ENCODE results near the gene DOHH. TPM values are rescaled to one million over a fixed set of nuclear protein-coding genes. Genes with fewer than 3 reads are reported as not detected.

The DOHH gene
- total RNA-seq (2011; cell fraction: chromatin; rRNA removed; ENCODE audit: low replicate concordance) = 1.7 and 7.3 TPM in 2 replicates
- 15.4 and 16.5 TPM in 2 replicates for total RNA-seq (2011; cell fraction: nucleolus; rRNA removed)
- 6.7 and 6.9 TPM in 2 replicates for total RNA-seq (2011; cell fraction: nucleoplasm; rRNA removed)
- total RNA-seq (2014; rRNA removed) = 47.2 and 58.7 TPM in 2 replicates
- total RNA-seq (2014; rRNA removed; fragmentation: Illumina TruSeq; extraction: Trizol) = 1.1 and 1.8 TPM in 2 replicates
- 10.4 and 10.6 TPM in 2 replicates for total RNA-seq (2015; rRNA removed; fragmentation: Illumina TruSeq; extraction: Trizol)
- 21.4 and 31.0 TPM in 2 replicates for total RNA-seq (2021)
- polyA plus RNA-seq (2011; rRNA removed) = 5.1 and 6.3 TPM in 2 replicates
- 7.6 and 28.6 TPM in 2 replicates for polyA plus RNA-seq (2011; cell fraction: cytosol; rRNA removed)
- polyA plus RNA-seq (2011; cell fraction: nucleus; rRNA removed) = 4.8 and 12.7 TPM in 2 replicates
- polyA plus RNA-seq (2012) = 15.9 and 28.3 TPM in 2 replicates
- 1.2 and 8.2 TPM in 2 replicates for polyA plus RNA-seq (2014; fragmentation: Illumina TruSeq; extraction: Trizol)
- under 1 TPM; 0.14 to 0.15 TPM for polyA plus RNA-seq (2014; fragmentation: Nextera tagmentation; extraction: Ambion mirVana)
- polyA plus RNA-seq (2014; rRNA removed) = 31.2 and 32.8 TPM in 2 replicates
- polyA minus RNA-seq (2011; rRNA and poly(A)+ RNA removed) = 1.1 and 2.0 TPM in 2 replicates
- 10.9 and 15.2 TPM in 2 replicates for polyA minus RNA-seq (2011; cell fraction: cytosol; rRNA and poly(A)+ RNA removed)
- polyA minus RNA-seq (2011; cell fraction: nucleus; rRNA and poly(A)+ RNA removed) = 5.5 and 6.3 TPM in 2 replicates
- percentile 73 among the genes with signal in this experiment for Bru-seq, nascent RNA
- percentile 61 among the genes with signal in this experiment for BruChase-seq, experiment 1, labeled RNA remaining after a 2-hour chase
- percentile 64 among the genes with signal in this experiment for BruChase-seq, experiment 2, labeled RNA remaining after a 6-hour chase
- long read RNA-seq, experiment 1, transcript DOHH-201 (5 exons, 2,031 nt) = major isoform, 271 of 362 reads
- long read RNA-seq, experiment 1, partial matches to known transcripts = 72 of 362 reads
- long read RNA-seq, experiment 1, other reads (novel, unspliced or antisense) = 19 of 362 reads
- long read RNA-seq, experiment 2, transcript DOHH-201 (5 exons, 2,031 nt) = major isoform, 37 of 52 reads
- long read RNA-seq, experiment 2, partial matches to known transcripts = 8 of 52 reads
- long read RNA-seq, experiment 2, other reads (novel, unspliced or antisense) = 7 of 52 reads
- long read RNA-seq, experiment 3, transcript DOHH-201 (5 exons, 2,031 nt) = major isoform, 86 of 98 reads
- long read RNA-seq, experiment 3, partial matches to known transcripts = 4 of 98 reads
- long read RNA-seq, experiment 3, other reads (novel, unspliced or antisense) = 8 of 98 reads

GRCh38 chr19:3500429-3501101 lies at the start of gene DOHH:
Gene DOHH (minus strand): TSS chr19:3500674. CDS start chr19:3496814, 3,860 bp downstream.
- H3K9ac ChIP-seq (ENCODE audit: insufficient read depth in 1 of 2, low read depth in 2 of 2, low read length in 2 of 2) = peak within 1 kb of the TSS; percentile 98 to 99
- intact Hi-C loops (cut with micrococcal nuclease) = no loop called here
- peaks cover 30% of the 10 kb centered on the region for H3K36me3 ChIP-seq (ENCODE audit: control insufficient read depth, insufficient read depth, low read length)
- H3K4me1 ChIP-seq (replicated peaks in 1 of 2; ENCODE audit: control insufficient read depth in 2 of 2, insufficient read depth in 2 of 2, low read length in 2 of 2) = peaks cover 18 to 33% of the 10 kb centered on the region in 2 experiments; a peak in 4 of 5 replicates
- in situ Hi-C loops (cut with MboI) = no loop called here
- H3K27ac ChIP-seq (ENCODE audit: extremely low read depth, low read depth, low read length) = peak within 1 kb of the TSS; percentile 100
- BruUV-seq (replicated peaks) = no TSS peak
- peak within 1 kb of the TSS; percentile 85 for H3K4me3 ChIP-seq
- H3K4me2 ChIP-seq (ENCODE audit: insufficient read depth, low read length) = peak within 1 kb of the TSS; percentile 100
- DNase-seq (ENCODE audit: extremely low read depth in 1 of 4, low spot score in 3 of 4) (peak; percentile 95 to 99 (median 98)), ATAC-seq (peak; percentile 97), FAIRE-seq (peak; percentile 99)
- no peaks in the 10 kb centered on the region for H3K9me3 ChIP-seq (replicated peaks; ENCODE audit: control insufficient read depth, insufficient read depth, low read depth, low read length)
- no peaks in the 10 kb centered on the region for H3K9me1 ChIP-seq (ENCODE audit: control insufficient read depth, insufficient read depth, low read length)
- peaks cover 38% of the 10 kb centered on the region for H3K79me2 ChIP-seq (ENCODE audit: control insufficient read depth, insufficient read depth, low read length)
- no peaks in the 10 kb centered on the region for H3K27me3 ChIP-seq (ENCODE audit: control insufficient read depth in 2 of 2, insufficient read depth in 2 of 2, low read length in 2 of 2)
- ChIA-PET POLR2A (interaction anchor here (0.6 to 2.0 kb wide), 7 partner anchors 12 to 170 kb away, joined by 3 to 9 read pairs (median 3); partner anchors contain the start of gene SMIM24), CTCF (ENCODE audit: low intra/inter-chr PET ratio) (no interaction called here)
- 1% methylated on average over 43 of the region's 52 CpGs for WGBS (ENCODE audit: insufficient coverage, low coverage, missing lambda C conversion rate)
- peak within 1 kb of the TSS; percentile 100 for H2AFZ ChIP-seq (ENCODE audit: low read depth, low read length)
- no peaks in the 10 kb centered on the region for H4K20me1 ChIP-seq (replicated peaks; ENCODE audit: control insufficient read depth, insufficient read depth, low read length)
- TF ChIP-seq BRD4 (IDR thresholded peaks at IDR 0.05) (peak; percentile 62; the same call in 1 of the 2 replicates), NELFE (IDR thresholded peaks at IDR 0.05; ENCODE audit: insufficient read depth, insufficient read length) (no peak), SMARCA5 (IDR thresholded peaks at IDR 0.05) (no peak), PHF21A (IDR thresholded peaks at IDR 0.05; ENCODE audit: borderline replicate concordance, low read depth) (no peak; the same call in 1 of the 2 replicates), FOXK2 (conservative IDR thresholded peaks at IDR 0.05 in 1 of 2, IDR thresholded peaks at IDR 0.05 in 1 of 2; ENCODE audit: low read depth in 2 of 2) (peak in 1 of 2 experiments; percentile 100; a peak in 3 of 4 replicates), RB1 (IDR thresholded peaks at IDR 0.05; ENCODE audit: low read depth) (peak; percentile 91), XRCC5 (IDR thresholded peaks at IDR 0.05; ENCODE audit: low read depth, low read length) (peak; percentile 48; the same call in 1 of the 2 replicates), C11orf30 (IDR thresholded peaks at IDR 0.05; ENCODE audit: low read depth) (peak; percentile 99), TSHZ1 (CRISPR knock-in tag; IDR thresholded peaks at IDR 0.05) (0 out of 2 replicates have a peak, but pooled peaks have one; percentile 18), JUND (IDR thresholded peaks at IDR 0.05; ENCODE audit: borderline replicate concordance, low read depth, low read length) (peak; percentile 98), JUND (tag; IDR thresholded peaks at IDR 0.05; ENCODE audit: borderline replicate concordance, low read depth, low read length) (peak; percentile 18; the same call in 2 of the 3 replicates), MLLT1 (IDR thresholded peaks at IDR 0.05) (peak in 1 of 2 experiments; percentile 87; a peak in 1 of 4 replicates)
